ENCODE measurements around the gene STARD10. TPM values are rescaled to one million over a fixed set of nuclear protein-coding genes. Genes with fewer than 3 reads are reported as not detected.
A peak's percentile ranks its signal among the peaks of the same experiment; 100 is the strongest.

STARD10 gene
- total RNA-seq, 1 experiment from 2014 or later, result 58.4 TPM

DNA sequence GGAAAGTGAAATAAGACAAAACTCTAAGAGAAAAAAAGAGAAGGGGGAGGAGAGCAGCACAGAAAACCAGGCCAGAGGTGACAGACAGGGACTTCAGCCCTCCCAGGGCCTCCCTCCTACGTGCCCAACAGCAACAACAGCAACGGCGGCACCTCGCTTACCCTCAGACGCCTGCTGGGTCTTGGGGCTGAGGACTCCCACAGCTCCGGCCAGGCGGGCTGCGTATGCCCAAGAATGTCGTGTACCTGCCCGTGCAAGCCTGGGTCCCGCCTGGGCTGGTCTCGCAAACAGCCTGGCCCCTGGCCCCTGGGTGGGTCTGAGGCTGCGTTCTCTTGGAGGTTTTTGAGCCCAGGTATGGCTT lies 72.2 kb downstream of the STARD10 start (continued):
- TF ChIP-seq, protein P1, sequence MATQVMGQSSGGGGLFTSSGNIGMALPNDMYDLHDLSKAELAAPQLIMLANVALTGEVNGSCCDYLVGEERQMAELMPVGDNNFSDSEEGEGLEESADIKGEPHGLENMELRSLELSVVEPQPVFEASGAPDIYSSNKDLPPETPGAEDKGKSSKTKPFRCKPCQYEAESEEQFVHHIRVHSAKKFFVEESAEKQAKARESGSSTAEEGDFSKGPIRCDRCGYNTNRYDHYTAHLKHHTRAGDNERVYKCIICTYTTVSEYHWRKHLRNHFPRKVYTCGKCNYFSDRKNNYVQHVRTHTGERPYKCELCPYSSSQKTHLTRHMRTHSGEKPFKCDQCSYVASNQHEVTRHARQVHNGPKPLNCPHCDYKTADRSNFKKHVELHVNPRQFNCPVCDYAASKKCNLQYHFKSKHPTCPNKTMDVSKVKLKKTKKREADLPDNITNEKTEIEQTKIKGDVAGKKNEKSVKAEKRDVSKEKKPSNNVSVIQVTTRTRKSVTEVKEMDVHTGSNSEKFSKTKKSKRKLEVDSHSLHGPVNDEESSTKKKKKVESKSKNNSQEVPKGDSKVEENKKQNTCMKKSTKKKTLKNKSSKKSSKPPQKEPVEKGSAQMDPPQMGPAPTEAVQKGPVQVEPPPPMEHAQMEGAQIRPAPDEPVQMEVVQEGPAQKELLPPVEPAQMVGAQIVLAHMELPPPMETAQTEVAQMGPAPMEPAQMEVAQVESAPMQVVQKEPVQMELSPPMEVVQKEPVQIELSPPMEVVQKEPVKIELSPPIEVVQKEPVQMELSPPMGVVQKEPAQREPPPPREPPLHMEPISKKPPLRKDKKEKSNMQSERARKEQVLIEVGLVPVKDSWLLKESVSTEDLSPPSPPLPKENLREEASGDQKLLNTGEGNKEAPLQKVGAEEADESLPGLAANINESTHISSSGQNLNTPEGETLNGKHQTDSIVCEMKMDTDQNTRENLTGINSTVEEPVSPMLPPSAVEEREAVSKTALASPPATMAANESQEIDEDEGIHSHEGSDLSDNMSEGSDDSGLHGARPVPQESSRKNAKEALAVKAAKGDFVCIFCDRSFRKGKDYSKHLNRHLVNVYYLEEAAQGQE (IDR thresholded peaks at IDR 0.05; ENCODE audit: low read depth), result no peak

DNA sequence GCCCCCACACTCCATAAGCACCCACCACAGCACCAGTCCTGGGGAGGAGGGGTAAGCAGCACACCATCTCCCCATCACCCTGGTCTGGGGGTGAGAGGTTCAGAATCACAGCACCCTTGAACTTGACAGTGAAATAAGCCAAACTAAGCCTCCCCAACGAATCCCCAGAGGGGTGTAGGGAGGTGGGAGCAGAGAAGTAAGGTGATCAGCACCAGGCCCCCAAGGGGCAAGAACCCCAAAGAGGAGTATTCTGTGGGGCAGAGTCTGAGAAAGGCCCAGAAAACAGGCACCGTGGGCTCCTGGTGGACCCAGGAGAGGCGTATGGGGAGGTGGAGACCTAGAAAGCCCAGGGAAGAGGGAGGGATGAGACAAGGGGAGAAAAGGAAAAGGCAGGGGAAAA lies 72.6 kb downstream of the STARD10 start:
- Histone ChIP-seq H4K20me1 (ENCODE audit: insufficient read depth) (no peaks in the 10 kb centered on the region), H3K79me2 (ENCODE audit: insufficient read depth, low read length) (peaks cover 25% of the 10 kb centered on the region), H3K4me2 (ENCODE audit: low read length) (peak overlapping the region; percentile 94), H3K9ac (ENCODE audit: low read length) (peak overlapping the region; percentile 69), H3K9me2 (ENCODE audit: insufficient read depth) (no peaks in the 10 kb centered on the region), H3K4me3 (replicated peaks in 1 of 2; ENCODE audit: low read depth in 1 of 2, low read length in 2 of 2) (peak overlapping the region; percentile 57 to 64), H3K4me1 (ENCODE audit: control insufficient read depth in 1 of 2, insufficient read depth in 2 of 2, low read length in 2 of 2) (peaks cover 8 to 21% of the 10 kb centered on the region in 2 experiments), H3K27me3 (ENCODE audit: insufficient read depth, low read length) (no peaks in the 10 kb centered on the region), H3K27ac (ENCODE audit: low read depth, low read length) (peak overlapping the region; percentile 71), H3K9me3 (ENCODE audit: control insufficient read depth in 1 of 2, insufficient read depth in 1 of 2, low read depth in 1 of 2, low read length in 2 of 2) (no peaks in the 10 kb centered on the region), H3K36me3 (ENCODE audit: control insufficient read depth in 1 of 2, insufficient read depth in 2 of 2, low read length in 2 of 2) (no peaks in the 10 kb centered on the region; a peak in 1 of 4 replicates), H2AFZ (ENCODE audit: low read depth, low read length, poor library complexity, severe bottlenecking) (no peak overlapping the region)
- POLR2A ChIA-PET, result interaction anchor here (1.7 kb wide), 1 partner anchor 29 kb away, joined by 3 read pairs; no protein-coding TSS in a partner anchor
- RAD21 ChIA-PET (ENCODE audit: low non-redundant PET in 1 of 2, low total read pairs in 2 of 2, uncharacterized antibody in 2 of 2, unreplicated experiment in 2 of 2), result no interaction called here
- CTCF ChIA-PET, result no interaction called here
- no peak for DNase-seq (ENCODE audit: low read depth, low spot score)
- intact Hi-C loops (cut with micrococcal nuclease), result no loop called here
- ATAC-seq, result no peak
- BruUV-seq (replicated peaks), result no TSS peak
- TF ChIP-seq, protein P1 (IDR thresholded peaks at IDR 0.05; ENCODE audit: low read depth), result no peak
- no peak for TF ChIP-seq EGR1 (IDR thresholded peaks at IDR 0.05; ENCODE audit: low read depth)
- TF ChIP-seq JUND (IDR thresholded peaks at IDR 0.05), result no peak
- no peak for TF ChIP-seq SP1 (IDR thresholded peaks at IDR 0.05; ENCODE audit: low read depth)
- TF ChIP-seq ZNF274 (IDR thresholded peaks at IDR 0.05; ENCODE audit: low read depth, low read length), result no peak
- TF ChIP-seq, protein P2, sequence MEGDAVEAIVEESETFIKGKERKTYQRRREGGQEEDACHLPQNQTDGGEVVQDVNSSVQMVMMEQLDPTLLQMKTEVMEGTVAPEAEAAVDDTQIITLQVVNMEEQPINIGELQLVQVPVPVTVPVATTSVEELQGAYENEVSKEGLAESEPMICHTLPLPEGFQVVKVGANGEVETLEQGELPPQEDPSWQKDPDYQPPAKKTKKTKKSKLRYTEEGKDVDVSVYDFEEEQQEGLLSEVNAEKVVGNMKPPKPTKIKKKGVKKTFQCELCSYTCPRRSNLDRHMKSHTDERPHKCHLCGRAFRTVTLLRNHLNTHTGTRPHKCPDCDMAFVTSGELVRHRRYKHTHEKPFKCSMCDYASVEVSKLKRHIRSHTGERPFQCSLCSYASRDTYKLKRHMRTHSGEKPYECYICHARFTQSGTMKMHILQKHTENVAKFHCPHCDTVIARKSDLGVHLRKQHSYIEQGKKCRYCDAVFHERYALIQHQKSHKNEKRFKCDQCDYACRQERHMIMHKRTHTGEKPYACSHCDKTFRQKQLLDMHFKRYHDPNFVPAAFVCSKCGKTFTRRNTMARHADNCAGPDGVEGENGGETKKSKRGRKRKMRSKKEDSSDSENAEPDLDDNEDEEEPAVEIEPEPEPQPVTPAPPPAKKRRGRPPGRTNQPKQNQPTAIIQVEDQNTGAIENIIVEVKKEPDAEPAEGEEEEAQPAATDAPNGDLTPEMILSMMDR (IDR thresholded peaks at IDR 0.05 in 2 of 3, conservative IDR thresholded peaks at IDR 0.05 in 1 of 3; ENCODE audit: borderline replicate concordance in 1 of 3, insufficient read depth in 1 of 3, low read depth in 2 of 3, low read length in 2 of 3), result no peak
- TF ChIP-seq YY1 (IDR thresholded peaks at IDR 0.05; ENCODE audit: extremely low read depth, insufficient replicate concordance, low read depth, low read length), result no peak
- TF ChIP-seq ZFX (IDR thresholded peaks at IDR 0.05), result no peak

Data from HCT116 (cell line).